WTC11 (cell line): ENCODE results near the gene TEX14. TPM values are rescaled to one million over a fixed set of nuclear protein-coding genes. Genes with fewer than 3 reads are reported as not detected.

Source experiments
- ATAC-seq: fragments of 200-7000 bp; cut with Tn5 transposase; 2 replicates; pipeline ENCODE4 v1.10.0; 2021; ENCODE audit warnings: mild to moderate bottlenecking, moderate library complexity
- CTCF ChIA-PET: fragments of 300-600 bp; sonication (Branson Sonifier 250); formaldehyde crosslinking; loops from one replicate; lab custom pipeline; 2021; ENCODE audit warnings: antibody characterized with exemption; lab: Charles Lee
- POLR2A ChIA-PET: fragments of 350-600 bp; sonication (Branson Sonifier 250); formaldehyde crosslinking; loops from one replicate; lab custom pipeline; 2021; ENCODE audit warnings: antibody characterized with exemption; lab: Charles Lee
- DNase-seq: peaks from one replicate; pipeline ENCODE4 v3.0.0; 2021; ENCODE audit warnings: low spot score
- H3K27ac Mint-ChIP-seq: 2 replicates; pipeline ENCODE4 v1.8.0; 2021; ENCODE audit warnings: mixed read lengths
- H3K27me3 Mint-ChIP-seq: 2 replicates; pipeline ENCODE4 v1.8.0; 2021; ENCODE audit warnings: low read depth, mild to moderate bottlenecking, moderate library complexity, mixed read lengths
- H3K36me3 Mint-ChIP-seq: 2 replicates; pipeline ENCODE4 v1.8.0; 2021; ENCODE audit warnings: mixed read lengths
- H3K4me1 Mint-ChIP-seq: 2 replicates; pipeline ENCODE4 v1.8.0; 2022; ENCODE audit warnings: mixed read lengths
- H3K4me3 Mint-ChIP-seq: 2 replicates; pipeline ENCODE4 v1.8.0; 2021; ENCODE audit warnings: mild to moderate bottlenecking, moderate library complexity, mixed read lengths
- H3K9me3 Mint-ChIP-seq: 2 replicates; pipeline ENCODE4 v1.8.0; 2021; ENCODE audit warnings: mixed read lengths
- ARID4B ChIP-seq: sonication (generic); formaldehyde crosslinking; IDR thresholded peaks from 2 replicates; pipeline ENCODE4 v1.8.0; 2023; ENCODE audit warnings: missing genetic modification reagents, mild to moderate bottlenecking, borderline replicate concordance
- ATF2 ChIP-seq: sonication (generic); formaldehyde crosslinking; IDR thresholded peaks from 2 replicates; pipeline ENCODE4 v1.8.1; 2022; ENCODE audit warnings: low read depth, missing genetic modification reagents, borderline replicate concordance
- CREM ChIP-seq: sonication (generic); formaldehyde crosslinking; IDR thresholded peaks from 2 replicates; pipeline ENCODE4 v1.8.1; 2022; ENCODE audit warnings: mild to moderate bottlenecking, missing genetic modification reagents, moderate library complexity
- ELF4 ChIP-seq: sonication (generic); formaldehyde crosslinking; IDR thresholded peaks from 2 replicates; pipeline ENCODE4 v1.8.1; 2022; ENCODE audit warnings: low read depth, mild to moderate bottlenecking, moderate library complexity, missing genetic modification reagents
- ERG ChIP-seq: fragments of 250-450 bp; sonication (Bioruptor Pico); IDR thresholded peaks from 2 replicates; pipeline ENCODE4 v1.8.0; 2021; ENCODE audit warnings: mild to moderate bottlenecking
- FOXJ3 ChIP-seq: sonication (generic); formaldehyde crosslinking; IDR thresholded peaks from 2 replicates; pipeline ENCODE4 v1.9.0; 2021; ENCODE audit warnings: missing genetic modification reagents, mild to moderate bottlenecking, borderline replicate concordance
- NR2C2 ChIP-seq: sonication (generic); formaldehyde crosslinking; IDR thresholded peaks from 2 replicates; pipeline ENCODE4 v1.8.0; 2022; ENCODE audit warnings: mild to moderate bottlenecking, missing genetic modification reagents
- NR3C1 ChIP-seq: sonication (generic); formaldehyde crosslinking; conservative IDR thresholded peaks from 2 replicates; pipeline ENCODE4 v1.8.1; 2023; ENCODE audit warnings: low read depth, mild to moderate bottlenecking, missing genetic modification reagents
- PREB ChIP-seq: sonication (generic); formaldehyde crosslinking; IDR thresholded peaks from 2 replicates; pipeline ENCODE4 v1.8.1; 2022; ENCODE audit warnings: mild to moderate bottlenecking, missing genetic modification reagents, moderate library complexity, borderline replicate concordance
- RELA ChIP-seq: sonication (generic); formaldehyde crosslinking; IDR thresholded peaks from 2 replicates; pipeline ENCODE4 v1.8.1; 2022; ENCODE audit warnings: missing genetic modification reagents, mild to moderate bottlenecking, borderline replicate concordance
- RORB ChIP-seq: fragments of 250-450 bp; sonication (Bioruptor Pico); IDR thresholded peaks from 2 replicates; pipeline ENCODE4 v1.9.0; 2021; ENCODE audit warnings: mild to moderate bottlenecking
- SMAD3 ChIP-seq: sonication (generic); formaldehyde crosslinking; IDR thresholded peaks from 2 replicates; pipeline ENCODE4 v1.8.0; 2022; ENCODE audit warnings: missing genetic modification reagents, mild to moderate bottlenecking, borderline replicate concordance
- SMAD4 ChIP-seq: sonication (generic); formaldehyde crosslinking; IDR thresholded peaks from 2 replicates; pipeline ENCODE4 v1.8.0; 2022; ENCODE audit warnings: mild to moderate bottlenecking, missing genetic modification reagents
- SP1 ChIP-seq: sonication (generic); formaldehyde crosslinking; conservative IDR thresholded peaks from 2 replicates; pipeline ENCODE4 v1.8.1; 2022; ENCODE audit warnings: missing genetic modification reagents
- STAT6 ChIP-seq: sonication (generic); formaldehyde crosslinking; conservative IDR thresholded peaks from 2 replicates; pipeline ENCODE4 v1.8.1; 2023; ENCODE audit warnings: mild to moderate bottlenecking, low read depth, missing genetic modification reagents, moderate library complexity
- TCF7 ChIP-seq: sonication (generic); formaldehyde crosslinking; IDR thresholded peaks from 2 replicates; pipeline ENCODE4 v1.8.0; 2022; ENCODE audit warnings: mild to moderate bottlenecking, low read depth, missing genetic modification reagents, moderate library complexity
- USF2 ChIP-seq: sonication (generic); formaldehyde crosslinking; IDR thresholded peaks from 2 replicates; pipeline ENCODE4 v1.8.1; 2023; ENCODE audit warnings: mild to moderate bottlenecking, missing genetic modification reagents, moderate library complexity
- ZMAT4 ChIP-seq: fragments of 250-450 bp; sonication (Bioruptor Pico); IDR thresholded peaks from 2 replicates; pipeline ENCODE4 v1.9.0; 2021; ENCODE audit warnings: mild to moderate bottlenecking
- ZNF121 ChIP-seq: sonication (generic); formaldehyde crosslinking; IDR thresholded peaks from 2 replicates; pipeline ENCODE4 v1.8.0; 2023; ENCODE audit warnings: missing genetic modification reagents
- ZNF317 ChIP-seq: sonication (generic); formaldehyde crosslinking; IDR thresholded peaks from 2 replicates; pipeline ENCODE4 v1.8.1; 2023; ENCODE audit warnings: low read depth, mild to moderate bottlenecking, moderate library complexity, missing genetic modification reagents, borderline replicate concordance
- ZNF416 ChIP-seq: fragments of 250-450 bp; sonication (Bioruptor Pico); IDR thresholded peaks from 2 replicates; pipeline ENCODE4 v1.9.0; 2021; ENCODE audit warnings: mild to moderate bottlenecking, inconsistent platforms
- total RNA-seq: library from RNA; stranded (reverse); gene quantifications from 3 replicates; pipeline ENCODE4 v1.2.3, GENCODE V29; 2021

Gene TEX14
- total RNA-seq, 1 experiment from 2014 or later = 1.4 TPM

GRCh38 chr17:58601976-58602375 is 89.9 kb downstream of the TEX14 start (continued):
- no peak for TF ChIP-seq USF2 (CRISPR knock-in tag)
- no peak for TF ChIP-seq NR2C2
- no peak for TF ChIP-seq RELA (CRISPR knock-in tag)
- TF ChIP-seq FOXJ3 (CRISPR knock-in tag) = no peak
- no peak for TF ChIP-seq RORB (CRISPR knock-in tag)
- TF ChIP-seq CREM (CRISPR knock-in tag) = no peak
- TF ChIP-seq ZNF121 (CRISPR knock-in tag) = no peak
- no peak for TF ChIP-seq ZMAT4
- no peak for TF ChIP-seq ZNF416 (CRISPR knock-in tag)
- TF ChIP-seq TCF7 = no peak
- TF ChIP-seq SP1 = no peak
- no peak for TF ChIP-seq STAT6 (CRISPR knock-in tag)

GRCh38 chr17:58597371-58597770 is 94.5 kb downstream of the TEX14 start:
- H3K27ac Mint-ChIP-seq = no peak overlapping the region
- H3K27me3 Mint-ChIP-seq = peaks cover 5% of the 10 kb centered on the region; the same call in 1 of the 2 replicates
- no peak for DNase-seq
- ChIA-PET POLR2A (no interaction called here), CTCF (no interaction called here)
- H3K4me3 Mint-ChIP-seq = no peak overlapping the region
- H3K9me3 Mint-ChIP-seq = no peaks in the 10 kb centered on the region
- H3K36me3 Mint-ChIP-seq = no peaks in the 10 kb centered on the region
- ATAC-seq = no peak
- peaks cover 9% of the 10 kb centered on the region for H3K4me1 Mint-ChIP-seq
- TF ChIP-seq NR2C2 (no peak), RELA (CRISPR knock-in tag) (no peak), SMAD4 (CRISPR knock-in tag) (no peak), ERG (CRISPR knock-in tag) (no peak), ZNF317 (CRISPR knock-in tag) (no peak), ELF4 (no peak), ATF2 (no peak), USF2 (CRISPR knock-in tag) (no peak), PREB (CRISPR knock-in tag) (no peak), ARID4B (CRISPR knock-in tag) (no peak), SMAD3 (no peak), NR3C1 (CRISPR knock-in tag) (no peak)
